Heart right ventricle (tissue), 16 donors: ENCODE measurements around the gene CSAG2. TPM values are rescaled to one million over a fixed set of nuclear protein-coding genes. Genes with fewer than 3 reads are reported as not detected.
"Not testable (repeated sequence)": the region's sequence is repeated elsewhere in the genome, so short reads cannot be mapped to it uniquely, and the experiment has no call there.

ENCODE experiments used
- ATAC-seq, 8 donors: fragments of 200-7000 bp; cut with Tn5 transposase; one replicate each; pipeline ENCODE4 v1.9.1; 2020; ENCODE audit warnings: mild to moderate bottlenecking in 8 of 8, moderate library complexity in 8 of 8, moderate number of reproducible peaks in 1 of 8
- DNase-seq, 2 donors: peaks; one replicate each; pipeline ENCODE4 v3.0.0-alpha.2; 2020
- H3K27ac ChIP-seq, 10 donors: fragments of 200-600 bp; sonication (generic) in 2 of 10; one replicate each; pipeline versions ENCODE4 v1.5.0 to v1.8.0; 2020 to 2022; ENCODE audit warnings: mild to moderate bottlenecking in 3 of 10
- H3K27me3 ChIP-seq, 7 donors: fragments of 200-600 bp; one replicate each; pipeline ENCODE4 v1.8.0; 2021 to 2022; ENCODE audit warnings: mild to moderate bottlenecking in 2 of 7
- H3K36me3 ChIP-seq, 9 donors: fragments of 200-600 bp; sonication (generic) in 1 of 9; one replicate each; pipeline versions ENCODE4 v1.5.0 to v1.8.0; 2020 to 2022; ENCODE audit warnings: mild to moderate bottlenecking in 2 of 9
- H3K4me1 ChIP-seq, 9 donors: fragments of 200-600 bp; sonication (generic) in 1 of 9; one replicate each; pipeline versions ENCODE4 v1.5.0 to v1.8.0; 2020 to 2022; ENCODE audit warnings: mild to moderate bottlenecking in 4 of 9
- H3K4me3 ChIP-seq, 10 donors: fragments of 200-600 bp; sonication (generic) in 2 of 10; one replicate each; pipeline versions ENCODE4 v1.5.0 to v1.8.0; 2020 to 2022; ENCODE audit warnings: mild to moderate bottlenecking in 7 of 10, moderate library complexity in 2 of 10
- H3K9me3 ChIP-seq, 11 donors: fragments of 200-600 bp in 10 of 11; sonication (generic) in 2 of 11; one replicate each; pipeline versions ENCODE4 v1.5.0 to v1.8.0; 2013 to 2022; ENCODE audit warnings: mild to moderate bottlenecking in 2 of 11, control low read depth in 1 of 11, moderate library complexity in 1 of 11
- WGBS, 2 donors: extraction: QIAGEN DNeasy Blood & Tissue Kit; methylation state at CpG; one replicate each; pipeline ENCODE4 v1.1.7; 2013; ENCODE audit warnings: inconsistent platforms in 1 of 2; 5-methylcytosine and 5-hydroxymethylcytosine counted together
- intact Hi-C, 10 donors: fragments of 100-400 bp; cut with DNase I; formaldehyde crosslinking; loops; one replicate each; pipeline versions ENCODE4 v1.11.1 to v1.14.2; 2022
- polyA plus RNA-seq, 2 donors: library from polyadenylated mRNA; stranded (reverse); fragments of 200-250 nt; gene quantifications; one replicate each; pipeline ENCODE4 v1.2.3, GENCODE V29; 2013
- total RNA-seq, 10 donors: library from RNA; stranded (reverse); fragmentation: NEBNext Ultra II Directional in 3 of 10; extraction: Animal tissue kit (Norgen Biotek cat#: 25700) in 3 of 10; gene quantifications; one replicate each; pipeline versions ENCODE4 v1.2.1 to v1.2.4, GENCODE V29; 2021 to 2023
- TF ChIP-seq, protein P1 (sequence below), 9 donors: fragments of 200-600 bp; sonication (generic) in 2 of 9; IDR thresholded peaks; one replicate each; pipeline versions ENCODE4 v1.5.0 to v1.8.0; 2021 to 2022; ENCODE audit warnings: antibody characterized with exemption in 9 of 9, mild to moderate bottlenecking in 5 of 9, moderate library complexity in 1 of 9
- donor health status: Arrhythmogenic right ventricular cardiomyopathy.
- donor health status: ischemic (EF 13 %, LVEDD 7.1; RV severe dilation, severe dysfunction).
- donor health status: healthy with polysubstance abuse.
- donor health status: DM: no; HTN: yes; CAD: no.
- donor health status: DM: no; HTN: no; CAD: no.
- donor health status: ischemic (EF 25% LVEDD 6.9; RV normal size, moderate dysfunction).
- donor health status: ischemic (EF 25% LVEDD 5.7; RV mildly dilated, moderate dysfunction).
- donor health status: healthy.
- donor health status: DM: yes; HTN: yes; CAD: no.
- donor health status: Ischemic cardiomyopathy.
- donor health status: ischemic (EF 35%, LVEDD 5.7; RV mildly dilated, moderate dysfunction).
- donor health status: nonischemic (EF 11% LVEDD 7.7; RV severe dilation, severe dysfunction).
- donor health status: DM: yes; HTN: yes; CAD: no.
- donor health status: PGD.
- donor health status: ischemic (EF 29% LVEDD 5.4; RV normal size, mild dysfunction).
- donor health status: nonischemic (EF 23%, LVEDD 6.1; RV moderate dilation, normal function).

Gene CSAG2
- total and polyA plus RNA-seq, 12 donors, result not detected

DNA sequence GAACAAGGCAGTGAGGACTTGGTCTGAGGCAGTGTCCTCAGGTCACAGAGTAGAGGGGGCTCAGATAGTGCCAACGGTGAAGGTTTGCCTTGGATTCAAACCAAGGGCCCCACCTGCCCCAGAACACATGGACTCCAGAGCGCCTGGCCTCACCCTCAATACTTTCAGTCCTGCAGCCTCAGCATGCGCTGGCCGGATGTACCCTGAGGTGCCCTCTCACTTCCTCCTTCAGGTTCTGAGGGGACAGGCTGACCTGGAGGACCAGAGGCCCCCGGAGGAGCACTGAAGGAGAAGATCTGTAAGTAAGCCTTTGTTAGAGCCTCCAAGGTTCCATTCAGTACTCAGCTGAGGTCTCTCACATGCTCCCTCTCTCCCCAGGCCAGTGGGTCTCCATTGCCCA lies 8.7 kb downstream of the CSAG2 start:
- ATAC-seq, DNase-seq, H3K4me3 ChIP-seq, intact Hi-C loops, H3K36me3 ChIP-seq, H3K4me1 ChIP-seq, H3K27me3 ChIP-seq, H3K9me3 ChIP-seq, H3K27ac ChIP-seq: not testable (repeated sequence)
- WGBS, 2 donors, result 85 to 90% methylated on average over 3 to 4 of the region's 5 CpGs

- ATAC-seq, H3K36me3 ChIP-seq: not testable (repeated sequence)
These were observed 10.8 kb downstream of the CSAG2 start, which contains the start of gene MAGEA3 for GRCh38 chrX:152697952-152698931. MAGEA3 (plus strand) TSS chrX:152698794; CDS start chrX:152700833, 2,039 bp downstream.

DNA sequence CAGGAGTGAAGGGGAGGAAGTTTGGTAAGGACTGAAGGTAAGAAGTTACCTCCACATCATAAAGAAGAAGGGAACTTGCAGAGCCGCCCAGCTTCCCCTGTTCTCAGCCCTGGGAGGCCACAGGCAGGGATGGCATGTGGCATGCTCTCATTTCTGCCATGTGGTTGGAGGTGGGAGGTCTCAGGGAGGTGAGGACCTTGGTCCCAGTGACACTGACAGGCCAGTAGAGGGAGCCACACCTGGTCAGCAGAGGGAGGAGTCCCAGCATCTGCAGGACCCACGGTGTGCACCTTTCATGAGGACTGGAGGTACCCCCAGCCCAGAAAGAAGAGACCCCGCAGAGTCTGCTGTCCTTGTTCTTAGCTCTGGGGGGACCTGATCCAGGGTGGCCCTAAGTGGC lies 28.1 kb downstream of the CSAG2 start:
- H3K9me3 ChIP-seq, H3K4me3 ChIP-seq, H3K4me1 ChIP-seq, ATAC-seq, H3K27me3 ChIP-seq, DNase-seq, H3K36me3 ChIP-seq, H3K27ac ChIP-seq, intact Hi-C loops: not testable (repeated sequence)
- no CpG with 5 or more reads among the region's 3 CpGs for WGBS, 2 donors

More at GRCh38 chrX:152697952-152698931, 10.8 kb downstream of the CSAG2 start, which contains the start of gene MAGEA3:
- H3K4me3 ChIP-seq, H3K4me1 ChIP-seq, H3K9me3 ChIP-seq, H3K27me3 ChIP-seq, H3K27ac ChIP-seq, DNase-seq, intact Hi-C loops: not testable (repeated sequence)
- WGBS, 2 donors, result 90 to 95% methylated on average over 3 to 4 of the region's 34 CpGs

DNA sequence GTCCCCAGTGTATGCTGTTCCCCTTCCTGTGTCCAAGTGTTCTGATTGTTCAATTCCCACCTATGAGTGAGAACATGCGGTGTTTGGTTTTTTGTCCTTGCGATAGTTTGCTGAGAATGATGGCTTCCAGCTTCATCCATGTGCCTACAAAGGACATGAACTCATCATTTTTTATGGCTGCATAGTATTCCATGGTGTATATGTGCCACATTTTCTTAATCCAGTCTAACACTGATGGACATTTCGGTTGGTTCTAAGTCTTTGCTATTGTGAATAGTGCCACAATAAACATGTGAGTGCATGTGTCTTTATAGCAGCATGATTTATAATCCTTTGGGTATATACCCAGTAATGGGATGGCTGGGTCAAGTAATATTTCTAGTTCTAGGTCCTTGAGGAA lies 34.4 kb downstream of the CSAG2 start:
- H3K27ac ChIP-seq, ATAC-seq, DNase-seq, intact Hi-C loops, H3K9me3 ChIP-seq, H3K4me1 ChIP-seq, H3K36me3 ChIP-seq, H3K4me3 ChIP-seq, H3K27me3 ChIP-seq: not testable (repeated sequence)
- WGBS, 2 donors, result 86 to 95% methylated on average over 3 of the region's 3 CpGs

DNA sequence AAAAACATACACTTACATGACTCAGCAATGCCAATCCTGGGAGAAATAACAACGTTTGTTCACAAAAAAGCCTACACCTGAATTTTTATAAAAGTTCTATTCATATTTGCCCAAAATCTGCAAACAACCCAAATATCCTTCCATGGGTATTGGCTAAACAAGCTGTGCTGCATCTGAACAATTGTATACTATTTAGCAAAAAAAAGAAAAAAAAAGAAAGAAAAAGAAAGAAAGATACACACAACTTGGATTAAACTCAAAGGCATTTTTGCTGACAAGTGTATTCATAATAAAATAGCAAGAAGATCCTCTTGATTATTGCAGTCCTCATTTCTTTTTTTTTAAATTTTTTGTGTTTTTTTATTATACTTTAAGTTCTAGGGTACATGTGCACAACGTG lies 34.9 kb downstream of the CSAG2 start:
- no peak overlapping the region for H3K27ac ChIP-seq
- 88 to 92% methylated on average over 2 of the region's 2 CpGs for WGBS, 2 donors
- H3K4me3 ChIP-seq, result no peak overlapping the region
- no peaks in the 10 kb centered on the region for H3K36me3 ChIP-seq
- no peak for ATAC-seq
- TF ChIP-seq, protein P1, sequence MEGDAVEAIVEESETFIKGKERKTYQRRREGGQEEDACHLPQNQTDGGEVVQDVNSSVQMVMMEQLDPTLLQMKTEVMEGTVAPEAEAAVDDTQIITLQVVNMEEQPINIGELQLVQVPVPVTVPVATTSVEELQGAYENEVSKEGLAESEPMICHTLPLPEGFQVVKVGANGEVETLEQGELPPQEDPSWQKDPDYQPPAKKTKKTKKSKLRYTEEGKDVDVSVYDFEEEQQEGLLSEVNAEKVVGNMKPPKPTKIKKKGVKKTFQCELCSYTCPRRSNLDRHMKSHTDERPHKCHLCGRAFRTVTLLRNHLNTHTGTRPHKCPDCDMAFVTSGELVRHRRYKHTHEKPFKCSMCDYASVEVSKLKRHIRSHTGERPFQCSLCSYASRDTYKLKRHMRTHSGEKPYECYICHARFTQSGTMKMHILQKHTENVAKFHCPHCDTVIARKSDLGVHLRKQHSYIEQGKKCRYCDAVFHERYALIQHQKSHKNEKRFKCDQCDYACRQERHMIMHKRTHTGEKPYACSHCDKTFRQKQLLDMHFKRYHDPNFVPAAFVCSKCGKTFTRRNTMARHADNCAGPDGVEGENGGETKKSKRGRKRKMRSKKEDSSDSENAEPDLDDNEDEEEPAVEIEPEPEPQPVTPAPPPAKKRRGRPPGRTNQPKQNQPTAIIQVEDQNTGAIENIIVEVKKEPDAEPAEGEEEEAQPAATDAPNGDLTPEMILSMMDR (IDR thresholded peaks at IDR 0.05), result no peak
- H3K27me3 ChIP-seq, result peaks cover 0 to 4% (median 0%) of the 10 kb centered on the region in 7 donors
- intact Hi-C loops, result no loop called here
- no peak for DNase-seq
- no peaks in the 10 kb centered on the region for H3K4me1 ChIP-seq
- H3K9me3 ChIP-seq, result peaks cover 0 to 4% (median 0%) of the 10 kb centered on the region in 11 donors

- H3K36me3 ChIP-seq, result no peaks in the 10 kb centered on the region
- H3K4me1 ChIP-seq, result no peaks in the 10 kb centered on the region
- peaks cover 0 to 23% (median 0%) of the 10 kb centered on the region in 11 donors for H3K9me3 ChIP-seq
- no peak for DNase-seq
- H3K27ac ChIP-seq, result no peak overlapping the region
- TF ChIP-seq, protein P1 (IDR thresholded peaks at IDR 0.05), result no peak
- 58 to 80% methylated on average over 3 to 4 of the region's 4 CpGs for WGBS, 2 donors
- H3K27me3 ChIP-seq, result peaks cover 0 to 5% (median 0%) of the 10 kb centered on the region in 7 donors
- ATAC-seq, result no peak
- intact Hi-C loops, result no loop called here
- H3K4me3 ChIP-seq, result no peak overlapping the region
These were observed 46.0 kb downstream of the CSAG2 start for GRCh38 chrX:152663086-152663485.
